GM21390 (cell line): ENCODE measurements around the gene PRKCE.
"Not testable (repeated sequence)": the region's sequence is repeated elsewhere in the genome, so short reads cannot be mapped to it uniquely, and the experiment has no call there.

ENCODE experiments used
- ATAC-seq: cut with Tn5 transposase; IDR thresholded peaks from one replicate; pipeline ENCODE4 v1.9.1; 2021; ENCODE audit not compliant: unreplicated experiment

Gene PRKCE

DNA sequence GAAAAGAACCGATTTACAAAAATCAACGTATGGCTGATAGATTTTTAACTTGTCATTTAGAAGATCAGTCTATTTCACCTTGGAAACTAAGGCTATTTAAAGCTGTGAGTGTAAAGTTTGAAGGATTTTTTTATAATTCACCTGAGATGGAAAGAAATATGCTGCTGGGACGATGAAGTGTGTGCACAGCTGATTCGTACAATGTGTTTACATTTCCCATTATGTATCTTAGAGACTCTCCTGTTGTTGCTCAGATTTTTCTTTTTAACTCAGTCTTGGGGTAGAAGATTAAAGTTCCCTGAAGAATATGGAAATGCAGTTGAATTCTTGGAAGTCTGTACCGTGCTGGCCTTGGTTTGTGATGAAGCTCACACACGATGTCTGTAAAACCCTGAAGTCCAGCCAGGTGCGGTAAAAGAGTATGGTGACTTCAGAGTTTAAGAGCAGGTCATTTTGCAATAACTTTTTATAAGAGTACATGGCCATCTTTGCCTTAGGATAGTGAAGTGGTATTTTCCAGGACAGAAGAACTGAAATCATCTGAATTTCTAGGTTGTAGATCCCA, 250.1 kb downstream of the PRKCE start:
- no peak for ATAC-seq

- no peak for ATAC-seq
These were observed 250.9 kb downstream of the PRKCE start for GRCh38 chr2:45902380-45902779.

GRCh38 chr2:45902781-45903375, 251.4 kb downstream of the PRKCE start:
- no peak for ATAC-seq

DNA sequence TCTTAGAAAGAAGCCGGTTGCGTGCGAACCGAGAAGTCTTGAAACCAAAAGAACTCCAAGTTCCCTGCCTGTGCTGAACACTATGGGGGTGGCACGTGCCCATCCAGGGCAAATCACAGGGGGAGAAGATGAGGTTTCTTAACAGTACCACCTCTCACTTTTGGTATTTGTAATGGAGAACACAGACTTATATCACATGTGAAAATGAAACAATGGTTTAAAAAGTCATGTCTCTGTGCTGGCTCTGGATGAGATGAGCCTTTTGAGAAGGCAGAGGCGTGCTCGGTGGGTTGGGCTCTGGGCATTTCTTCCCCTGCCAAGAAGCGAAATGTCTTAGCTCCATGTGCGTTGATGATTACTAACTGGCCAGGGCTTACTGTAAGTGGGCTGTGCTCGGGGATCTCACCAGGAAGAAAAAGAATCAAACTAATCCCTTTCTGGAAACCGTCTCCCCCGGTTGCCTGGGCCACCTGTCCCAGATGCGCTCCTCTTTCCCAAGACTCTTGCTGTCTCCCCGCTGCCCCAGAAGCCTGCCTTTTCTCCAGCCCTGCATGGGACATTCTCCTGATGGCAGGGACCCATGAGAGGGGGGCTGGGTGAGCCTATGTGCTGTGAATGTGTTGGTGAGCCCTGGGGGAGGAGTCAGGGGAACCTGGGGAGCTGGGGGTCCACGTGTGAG, 252.9 kb downstream of the PRKCE start:
- ATAC-seq: peak; percentile 76

GRCh38 chr2:45904946-45905631, 253.6 kb downstream of the PRKCE start:
- no peak for ATAC-seq

GRCh38 chr2:45905632-45905958, 254.1 kb downstream of the PRKCE start:
- ATAC-seq: no peak

- no peak for ATAC-seq
These were observed 256.1 kb downstream of the PRKCE start for GRCh38 chr2:45907592-45907991.

- ATAC-seq: no peak
These were observed 257.1 kb downstream of the PRKCE start for GRCh38 chr2:45908316-45909170.

- ATAC-seq: no peak
These were observed 257.7 kb downstream of the PRKCE start for GRCh38 chr2:45909171-45909565.

- ATAC-seq: peak; percentile 75
These were observed 258.3 kb downstream of the PRKCE start for GRCh38 chr2:45909677-45910191.

- no peak for ATAC-seq
These were observed 259.1 kb downstream of the PRKCE start for GRCh38 chr2:45910473-45911060.

DNA sequence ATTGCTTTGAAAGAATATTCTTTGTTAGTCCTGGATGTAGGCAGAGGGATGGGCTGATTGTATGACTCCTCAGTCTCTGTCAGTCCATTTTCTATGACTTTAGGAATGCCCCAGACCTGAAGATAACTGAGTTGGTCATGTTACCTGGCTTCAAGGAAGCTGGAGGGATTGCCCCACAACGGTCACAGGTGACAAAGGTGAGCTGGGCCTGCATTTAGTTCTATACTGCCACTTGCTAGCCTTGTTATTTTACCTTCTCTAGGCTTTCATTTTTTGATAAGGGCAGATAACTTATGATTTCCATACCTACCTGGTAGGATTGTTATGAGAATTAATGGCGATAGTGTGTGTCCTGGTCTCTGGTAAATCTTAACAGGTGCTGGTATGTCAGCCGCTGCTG, 260.1 kb downstream of the PRKCE start:
- ATAC-seq: no peak

GRCh38 chr2:45912109-45912508, 260.6 kb downstream of the PRKCE start:
- no peak for ATAC-seq

DNA sequence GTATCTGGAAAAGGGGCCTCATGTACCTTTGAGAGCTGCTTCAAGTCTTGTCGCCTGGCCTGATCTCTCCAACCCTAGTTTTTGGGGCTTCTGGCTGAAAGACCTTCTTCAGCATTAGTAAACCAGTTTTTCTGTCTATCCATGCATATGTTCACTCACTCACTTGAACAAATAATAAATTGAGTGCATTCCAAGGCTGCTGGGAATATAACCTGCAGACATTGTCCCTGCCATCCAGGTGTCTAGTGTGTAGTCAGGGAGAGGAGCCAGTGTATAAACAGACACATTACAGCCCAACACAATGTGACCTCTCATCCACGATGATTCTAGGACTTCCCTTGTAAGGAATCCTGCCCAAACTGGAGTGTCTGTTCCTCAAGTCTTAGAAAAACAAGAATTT, 262.1 kb downstream of the PRKCE start:
- ATAC-seq: no peak

DNA sequence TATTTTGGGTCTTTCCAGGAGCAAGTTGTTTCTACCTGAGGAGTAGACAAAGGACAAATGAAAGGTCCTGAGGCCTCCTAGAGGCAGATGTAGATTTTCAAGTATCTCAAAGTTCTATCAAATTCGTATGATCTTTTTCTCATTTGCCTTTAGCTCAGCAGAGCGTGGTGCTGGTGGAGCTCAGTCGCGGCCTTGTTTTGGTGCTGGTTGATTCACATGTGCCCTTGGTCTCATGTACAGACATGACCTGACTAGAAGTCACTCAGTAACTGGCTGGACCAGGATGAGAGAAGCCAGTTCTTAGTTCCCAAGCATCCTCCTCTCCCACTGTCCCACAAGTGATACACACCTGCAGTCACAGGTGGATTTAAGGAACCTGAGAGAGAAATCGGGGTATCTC, 264.0 kb downstream of the PRKCE start:
- ATAC-seq: no peak

DNA sequence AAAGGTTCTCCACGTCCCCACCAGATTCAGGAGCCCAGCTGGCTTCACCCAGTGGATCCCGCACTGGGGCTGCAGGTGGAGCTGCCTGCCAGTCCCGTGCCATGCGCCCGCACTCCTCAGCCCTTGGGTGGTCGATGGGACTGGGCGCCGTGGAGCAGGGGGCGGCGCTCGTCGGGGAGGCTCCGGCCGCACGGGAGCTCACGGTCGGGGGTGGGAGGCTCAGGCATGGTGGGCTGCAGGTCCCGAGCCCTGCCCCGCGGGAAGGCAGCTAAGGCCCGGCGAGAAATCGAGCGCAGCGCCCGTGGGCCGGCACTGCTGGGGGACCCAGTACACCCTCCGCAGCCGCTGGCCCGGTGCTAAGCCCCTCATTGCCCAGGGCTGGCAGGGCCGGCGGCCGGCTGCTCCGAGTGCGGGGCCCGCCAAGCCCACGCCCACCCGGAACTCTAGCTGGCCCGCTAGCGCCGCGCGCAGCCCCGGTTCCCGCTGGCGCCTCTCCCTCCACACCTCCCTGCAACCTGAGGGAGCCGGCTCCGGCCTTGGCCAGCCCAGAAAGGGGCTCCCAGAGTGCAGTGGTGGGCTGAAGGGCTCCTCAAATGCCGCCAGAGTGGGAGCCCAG, 266.2 kb downstream of the PRKCE start:
- ATAC-seq: not testable (repeated sequence)

- no peak for ATAC-seq
These were observed 267.1 kb downstream of the PRKCE start for GRCh38 chr2:45918463-45919159.

DNA sequence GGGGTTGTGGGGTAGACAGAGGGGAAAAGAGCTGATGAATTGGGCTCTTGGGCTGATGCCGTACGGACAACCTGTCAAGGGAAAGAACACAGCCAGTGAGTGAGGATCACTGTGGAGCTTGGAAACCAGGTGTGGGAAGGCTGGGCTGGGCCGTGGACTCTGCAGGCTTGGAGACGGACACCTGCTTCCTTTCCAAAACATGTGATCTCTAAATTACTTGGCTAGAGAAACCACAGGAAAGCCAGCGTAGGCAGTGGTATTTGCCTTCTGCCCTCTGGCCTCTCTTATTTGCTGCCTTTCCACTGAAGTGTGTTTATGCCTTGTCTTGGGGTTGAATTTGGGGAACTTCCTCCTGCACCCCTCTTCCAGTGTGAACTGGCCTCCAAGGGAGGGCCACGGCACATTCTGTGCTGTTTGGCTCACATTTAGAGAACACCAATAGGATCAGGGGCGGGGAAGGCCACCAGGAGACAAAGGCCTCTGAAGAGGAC, 267.7 kb downstream of the PRKCE start:
- ATAC-seq: no peak

DNA sequence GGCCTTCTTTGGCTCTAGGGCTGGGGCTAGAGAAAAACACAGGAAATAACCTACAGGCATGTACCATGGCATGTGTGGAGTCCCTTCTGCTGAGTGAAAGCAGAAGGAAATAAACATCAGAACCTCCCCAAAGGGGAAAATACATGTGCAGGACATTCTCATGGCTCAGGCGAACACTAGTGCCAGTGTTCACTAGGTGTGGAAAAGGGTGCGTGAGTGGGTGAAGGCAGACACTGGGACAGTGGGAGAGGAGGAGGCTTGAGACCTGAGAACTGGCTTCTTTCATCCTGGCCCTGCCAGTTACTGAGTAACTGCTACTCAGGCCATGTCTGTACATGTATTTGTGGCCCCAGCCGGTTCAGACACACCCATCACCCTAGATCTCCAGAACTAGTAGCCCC, 268.2 kb downstream of the PRKCE start:
- no peak for ATAC-seq
